ENCODE data around the gene PNPLA5. TPM values are rescaled to one million over a fixed set of nuclear protein-coding genes. Genes with fewer than 3 reads are reported as not detected.
A peak's percentile ranks its signal among the peaks of the same experiment; 100 is the strongest.

The PNPLA5 gene
- total and polyA plus RNA-seq, 4 donors: not detected

DNA sequence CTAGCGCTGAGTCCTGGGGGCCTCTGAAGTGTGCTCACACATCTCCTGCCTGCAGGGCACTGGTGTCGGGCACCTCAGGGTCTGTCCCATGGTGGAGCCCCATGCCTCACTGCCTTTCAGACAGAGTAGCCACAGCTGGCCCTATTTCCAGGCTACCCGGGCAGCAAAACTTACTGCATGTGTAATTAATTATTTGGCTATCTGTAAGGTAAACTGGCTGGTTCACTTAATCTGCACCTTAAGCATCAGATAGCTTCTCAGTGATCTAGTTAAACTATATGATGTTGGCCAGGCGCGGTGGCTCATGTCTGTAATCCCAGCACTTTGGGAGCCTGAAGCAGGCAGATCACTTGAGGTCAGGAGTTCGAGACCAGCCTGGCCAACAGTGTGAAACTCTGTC lies 37.1 kb upstream of the PNPLA5 start:
- Histone ChIP-seq H3K4me1 (ENCODE audit: control insufficient read depth in 4 of 4, insufficient read depth in 4 of 4, low read length in 3 of 4) (peaks cover 11 to 48% (median 41%) of the 10 kb centered on the region in 4 donors), H3K9ac (ENCODE audit: low read depth in 1 of 2, low read length in 2 of 2) (no peak overlapping the region), H3K27ac (ENCODE audit: low read depth in 1 of 2, low read length in 2 of 2) (peak overlapping the region; percentile 1 to 62), H3K9me3 (ENCODE audit: control insufficient read depth in 4 of 4, low read length in 3 of 4) (no peaks in the 10 kb centered on the region), H3K27me3 (ENCODE audit: control insufficient read depth in 4 of 4, insufficient read depth in 4 of 4, low read length in 3 of 4) (no peaks in the 10 kb centered on the region), H3K4me3 (ENCODE audit: low read depth in 1 of 3, low read length in 3 of 3) (no peak overlapping the region), H3K36me3 (ENCODE audit: control insufficient read depth in 4 of 4, insufficient read depth in 3 of 4, low read depth in 1 of 4, low read length in 3 of 4) (peaks cover 4 to 40% (median 34%) of the 10 kb centered on the region in 4 donors)
- WGBS: 83% methylated on average over 6 of the region's 6 CpGs
- no peak for TF ChIP-seq REST (IDR thresholded peaks at IDR 0.05)
- TF ChIP-seq CTCF (IDR thresholded peaks at IDR 0.05; ENCODE audit: low read depth, low read length, missing input control): no peak
- no peak for TF ChIP-seq MAX (IDR thresholded peaks at IDR 0.05)
- TF ChIP-seq, protein P1, sequence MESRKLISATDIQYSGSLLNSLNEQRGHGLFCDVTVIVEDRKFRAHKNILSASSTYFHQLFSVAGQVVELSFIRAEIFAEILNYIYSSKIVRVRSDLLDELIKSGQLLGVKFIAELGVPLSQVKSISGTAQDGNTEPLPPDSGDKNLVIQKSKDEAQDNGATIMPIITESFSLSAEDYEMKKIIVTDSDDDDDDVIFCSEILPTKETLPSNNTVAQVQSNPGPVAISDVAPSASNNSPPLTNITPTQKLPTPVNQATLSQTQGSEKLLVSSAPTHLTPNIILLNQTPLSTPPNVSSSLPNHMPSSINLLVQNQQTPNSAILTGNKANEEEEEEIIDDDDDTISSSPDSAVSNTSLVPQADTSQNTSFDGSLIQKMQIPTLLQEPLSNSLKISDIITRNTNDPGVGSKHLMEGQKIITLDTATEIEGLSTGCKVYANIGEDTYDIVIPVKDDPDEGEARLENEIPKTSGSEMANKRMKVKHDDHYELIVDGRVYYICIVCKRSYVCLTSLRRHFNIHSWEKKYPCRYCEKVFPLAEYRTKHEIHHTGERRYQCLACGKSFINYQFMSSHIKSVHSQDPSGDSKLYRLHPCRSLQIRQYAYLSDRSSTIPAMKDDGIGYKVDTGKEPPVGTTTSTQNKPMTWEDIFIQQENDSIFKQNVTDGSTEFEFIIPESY (IDR thresholded peaks at IDR 0.05): no peak
- TF ChIP-seq TAF1 (conservative IDR thresholded peaks at IDR 0.05): no peak
- no peak for TF ChIP-seq JUND (IDR thresholded peaks at IDR 0.05)
- no peak for TF ChIP-seq EGR1 (IDR thresholded peaks at IDR 0.05; ENCODE audit: low read depth in 2 of 2)
- TF ChIP-seq HNF4G (IDR thresholded peaks at IDR 0.05): no peak
- no peak for TF ChIP-seq FOXA2 (IDR thresholded peaks at IDR 0.05)
- TF ChIP-seq NR2F2 (IDR thresholded peaks at IDR 0.05): no peak
- TF ChIP-seq RAD21 (IDR thresholded peaks at IDR 0.05): no peak
- TF ChIP-seq YY1 (IDR thresholded peaks at IDR 0.05): no peak
- no peak for TF ChIP-seq GABPA (IDR thresholded peaks at IDR 0.05 in 1 of 2, conservative IDR thresholded peaks at IDR 0.05 in 1 of 2)
- no peak for TF ChIP-seq HNF4A (conservative IDR thresholded peaks at IDR 0.05)
- no peak for DNase-seq (ENCODE audit: low spot score)

GRCh38 chr22:43928468-43928867 lies 36.7 kb upstream of the PNPLA5 start:
- H3K4me3 ChIP-seq (ENCODE audit: low read depth in 1 of 3, low read length in 3 of 3): no peak overlapping the region
- H3K4me1 ChIP-seq (ENCODE audit: control insufficient read depth in 4 of 4, insufficient read depth in 4 of 4, low read length in 3 of 4): peaks cover 11 to 48% (median 41%) of the 10 kb centered on the region in 4 donors
- H3K27ac ChIP-seq (ENCODE audit: low read depth in 1 of 2, low read length in 2 of 2): peak overlapping the region; percentile 16 to 62
- H3K9ac ChIP-seq (ENCODE audit: low read depth in 1 of 2, low read length in 2 of 2): no peak overlapping the region
- no peak for DNase-seq (ENCODE audit: low spot score)
- peaks cover 4 to 36% (median 30%) of the 10 kb centered on the region in 4 donors for H3K36me3 ChIP-seq (ENCODE audit: control insufficient read depth in 4 of 4, insufficient read depth in 3 of 4, low read depth in 1 of 4, low read length in 3 of 4)
- 37% methylated on average over 5 of the region's 5 CpGs for WGBS
- H3K9me3 ChIP-seq (ENCODE audit: control insufficient read depth in 4 of 4, low read length in 3 of 4): no peaks in the 10 kb centered on the region
- H3K27me3 ChIP-seq (ENCODE audit: control insufficient read depth in 4 of 4, insufficient read depth in 4 of 4, low read length in 3 of 4): no peaks in the 10 kb centered on the region
- TF ChIP-seq FOXA2 (IDR thresholded peaks at IDR 0.05): peak; percentile 25
- peak in 1 of 2 donors; percentile 56 for TF ChIP-seq JUND (IDR thresholded peaks at IDR 0.05)
- TF ChIP-seq, protein P1 (IDR thresholded peaks at IDR 0.05): peak; percentile 60
- TF ChIP-seq HNF4A (conservative IDR thresholded peaks at IDR 0.05): peak; percentile 97 to 99
- no peak for TF ChIP-seq TAF1 (conservative IDR thresholded peaks at IDR 0.05)
- TF ChIP-seq RXRA (IDR thresholded peaks at IDR 0.05): peak; percentile 98
- TF ChIP-seq NR2F2 (IDR thresholded peaks at IDR 0.05): peak; percentile 84
- TF ChIP-seq SP1 (IDR thresholded peaks at IDR 0.05): peak; percentile 78
- TF ChIP-seq ATF3 (IDR thresholded peaks at IDR 0.05): peak; percentile 65
- TF ChIP-seq EGR1 (IDR thresholded peaks at IDR 0.05; ENCODE audit: low read depth in 2 of 2): no peak
- peak; percentile 39 for TF ChIP-seq YY1 (IDR thresholded peaks at IDR 0.05)
- TF ChIP-seq FOXA1 (IDR thresholded peaks at IDR 0.05): no peak
- TF ChIP-seq RAD21 (IDR thresholded peaks at IDR 0.05): peak in 1 of 2 donors; percentile 26
- TF ChIP-seq CTCF (IDR thresholded peaks at IDR 0.05; ENCODE audit: low read depth, low read length, missing input control): no peak
- TF ChIP-seq HNF4G (IDR thresholded peaks at IDR 0.05): peak; percentile 97

Data from liver (tissue), 9 donors.